ENCODE results near the gene CSTF2T.

CSTF2T gene

DNA sequence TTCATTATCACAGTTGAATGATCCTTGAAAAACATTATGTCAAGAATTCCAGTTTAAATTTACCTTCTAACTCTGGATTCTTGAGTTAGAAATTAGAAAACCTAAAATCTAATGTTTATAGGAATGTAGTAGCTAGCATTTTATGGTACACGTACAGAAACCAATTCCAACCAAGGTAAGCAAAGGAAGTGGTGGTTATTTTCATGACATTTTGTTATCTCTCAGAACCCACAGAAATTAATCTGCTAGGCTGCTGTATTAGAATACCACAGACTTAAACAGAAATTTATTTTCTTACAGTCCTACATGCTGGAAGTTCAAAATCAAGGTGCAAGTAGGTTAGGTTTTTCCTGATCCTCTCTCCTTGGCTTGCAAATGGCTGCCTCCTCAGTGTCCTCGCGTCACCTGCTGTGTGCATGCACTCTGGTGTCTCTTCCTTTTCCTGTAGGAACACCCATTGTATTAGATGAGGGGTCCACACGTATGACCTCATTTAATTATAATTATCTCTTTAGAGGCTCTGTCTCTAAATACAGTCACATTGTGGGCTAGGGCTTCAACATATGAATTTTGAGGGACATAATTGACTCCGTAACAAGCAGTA, 8.5 kb upstream of the CSTF2T start:
- H3K27ac ChIP-seq = no peak overlapping the region
- TF ChIP-seq ZFX (IDR thresholded peaks at IDR 0.05) (no peak), CTCF (conservative IDR thresholded peaks at IDR 0.05) (no peak)

DNA sequence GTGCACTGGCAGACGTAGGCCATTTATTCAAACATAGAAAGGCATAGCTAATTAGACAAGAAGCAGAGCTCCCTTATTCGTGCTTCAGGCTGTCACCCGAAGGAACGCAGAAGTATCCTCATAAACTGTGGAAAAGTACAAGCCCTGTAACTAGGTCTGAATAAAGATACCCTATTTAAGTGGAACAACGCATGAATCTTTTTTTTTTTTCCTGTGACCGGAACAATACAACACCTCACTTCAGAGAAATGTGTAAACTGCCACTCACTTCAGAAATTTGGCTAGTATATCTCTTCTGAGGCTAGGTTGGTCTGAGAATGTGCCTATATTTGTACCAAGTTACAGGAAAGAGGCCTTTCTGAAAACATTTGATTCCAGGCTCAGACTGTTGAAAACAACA, 8.0 kb upstream of the CSTF2T start:
- TF ChIP-seq CTCF (conservative IDR thresholded peaks at IDR 0.05) (no peak), ZFX (IDR thresholded peaks at IDR 0.05) (no peak)
- no peak overlapping the region for H3K27ac ChIP-seq

DNA sequence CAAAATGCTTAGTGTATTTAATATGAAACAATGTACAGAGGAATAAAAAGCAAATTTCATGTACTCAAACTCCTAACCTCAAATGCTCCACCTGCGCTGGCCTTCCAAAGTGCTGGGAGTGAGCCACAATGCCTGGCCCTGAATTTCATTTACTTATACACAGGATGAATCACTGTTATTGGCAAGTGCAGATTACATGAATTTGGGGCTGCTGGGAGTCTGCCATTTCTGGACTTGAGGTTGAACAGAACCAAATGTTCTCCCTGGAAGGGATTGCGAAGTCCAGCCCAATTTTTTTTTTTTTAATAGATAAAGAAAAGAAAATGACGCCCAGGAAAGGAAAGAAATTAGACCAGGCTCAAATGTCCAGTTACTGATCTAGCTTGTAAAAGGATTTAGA, 6.8 kb upstream of the CSTF2T start:
- H3K27ac ChIP-seq = no peak overlapping the region
- no peak for TF ChIP-seq CTCF (conservative IDR thresholded peaks at IDR 0.05)
- no peak for TF ChIP-seq ZFX (IDR thresholded peaks at IDR 0.05)

- TF ChIP-seq ZFX (IDR thresholded peaks at IDR 0.05) (no peak), CTCF (conservative IDR thresholded peaks at IDR 0.05) (no peak)
- no peak overlapping the region for H3K27ac ChIP-seq
Observed at GRCh38 chr10:51705774-51706173, 6.4 kb upstream of the CSTF2T start.

GRCh38 chr10:51700228-51700817, 928 bp upstream of the CSTF2T start:
- TF ChIP-seq CTCF (conservative IDR thresholded peaks at IDR 0.05) (no peak), ZFX (IDR thresholded peaks at IDR 0.05) (no peak)
- peak overlapping the region; percentile 80 for H3K27ac ChIP-seq

- no peak for TF ChIP-seq CTCF (conservative IDR thresholded peaks at IDR 0.05)
- TF ChIP-seq ZFX (IDR thresholded peaks at IDR 0.05) = peak; percentile 34; the same call in 1 of the 2 replicates
- peak overlapping the region; percentile 80 for H3K27ac ChIP-seq
Observed at GRCh38 chr10:51699145-51699474, 285 bp downstream of the CSTF2T start.

DNA sequence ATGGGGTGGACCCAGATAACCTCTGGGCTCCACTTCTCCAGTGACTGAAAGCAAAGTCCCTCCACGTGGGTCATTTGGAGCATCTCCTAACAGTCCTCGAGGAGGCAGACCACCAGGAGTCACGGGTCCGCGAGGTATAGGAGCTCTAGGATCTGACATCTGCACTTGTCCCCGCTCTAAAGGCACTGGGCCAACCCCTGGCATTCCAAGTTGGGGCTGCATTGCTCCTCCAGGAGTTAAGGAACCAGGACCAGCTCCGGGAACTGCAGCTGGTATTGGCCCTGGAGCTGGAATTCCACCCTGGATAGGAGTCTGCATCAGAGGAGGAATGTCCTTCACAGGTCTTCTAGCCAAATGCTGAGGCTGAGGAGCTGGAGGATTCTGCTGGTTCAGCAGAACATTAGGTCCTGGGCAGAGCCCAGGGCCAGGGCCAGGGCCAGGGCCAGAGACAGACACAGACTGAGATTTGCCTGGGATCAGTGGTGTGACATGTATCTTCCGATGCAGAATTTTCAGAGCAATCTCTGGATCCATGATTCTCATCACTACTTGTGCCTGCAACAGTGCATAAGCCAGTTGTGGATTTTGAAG, 827 bp downstream of the CSTF2T start:
- TF ChIP-seq CTCF (conservative IDR thresholded peaks at IDR 0.05) (no peak), ZFX (IDR thresholded peaks at IDR 0.05) (no peak)
- peak overlapping the region; percentile 80 for H3K27ac ChIP-seq

All from C4-2B (cell line).